ENCODE data around the gene PELI3. TPM values are rescaled to one million over a fixed set of nuclear protein-coding genes. Genes with fewer than 3 reads are reported as not detected.

Gene PELI3
- total RNA-seq, 2 experiments from 2014 or later, result 4.3 to 8.1 TPM

DNA sequence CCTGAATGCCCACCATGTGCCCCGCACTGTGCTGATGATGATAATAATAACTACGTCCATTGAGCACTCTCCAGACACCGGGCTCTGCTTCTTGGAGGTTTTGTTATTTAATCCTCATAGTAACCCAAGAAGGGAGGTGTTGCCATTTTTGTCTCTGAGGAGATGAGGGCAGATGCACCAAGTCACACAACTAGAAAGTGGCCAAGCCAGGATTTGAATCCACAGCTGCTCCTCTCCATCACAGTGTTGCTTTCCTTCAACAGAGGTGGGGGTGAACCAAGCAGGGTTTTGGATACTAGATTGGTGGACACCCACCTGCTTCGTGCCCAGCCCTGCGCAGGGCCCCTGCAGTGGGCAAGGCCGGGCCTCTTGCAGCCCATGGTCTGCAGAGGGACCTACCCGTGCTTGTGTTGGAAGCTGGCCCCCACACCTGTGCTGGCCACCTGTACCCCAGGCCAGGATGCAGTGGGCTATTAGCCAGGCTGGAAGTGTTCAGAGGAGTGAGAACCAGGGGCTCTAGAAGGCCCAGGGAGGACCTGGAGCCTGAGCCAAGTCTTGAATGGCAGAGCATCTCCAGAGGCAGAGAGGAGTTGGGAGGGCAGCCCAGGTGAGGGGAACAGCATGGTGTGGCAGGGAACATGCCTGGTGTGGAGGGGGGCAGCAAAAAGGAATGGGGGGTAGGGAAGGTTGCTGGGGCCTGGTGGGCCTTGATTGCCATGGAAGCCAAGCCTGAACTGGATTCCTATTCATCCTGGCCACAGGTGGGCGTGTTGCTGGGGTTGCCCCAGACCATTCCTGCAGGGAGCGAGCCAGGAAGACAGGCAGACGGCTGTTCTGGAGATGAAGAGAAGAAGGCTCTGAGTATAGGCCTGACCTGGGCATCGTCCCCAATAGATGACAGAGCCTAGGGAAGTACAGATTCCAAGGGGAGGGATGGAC is 10.8 kb downstream of the PELI3 start:
- Histone ChIP-seq H3K9me3 (ENCODE audit: low read length) (no peaks in the 10 kb centered on the region), H3K4me2 (ENCODE audit: low read length) (no peak overlapping the region), H2AFZ (ENCODE audit: low read length) (no peak overlapping the region), H4K20me1 (ENCODE audit: insufficient read depth, low read length) (no peaks in the 10 kb centered on the region), H3K4me1 (ENCODE audit: insufficient read depth, low read length, poor library complexity, severe bottlenecking) (peaks cover 11% of the 10 kb centered on the region), H3K79me2 (ENCODE audit: insufficient read depth, low read depth, low read length) (peaks cover 5% of the 10 kb centered on the region; the same call in 1 of the 2 replicates), H3K36me3 (ENCODE audit: insufficient read depth, low read length) (peaks cover 3% of the 10 kb centered on the region), H3K9me2 (ENCODE audit: insufficient read depth, low read length) (no peaks in the 10 kb centered on the region), H3K27ac (ENCODE audit: low read depth, low read length, poor library complexity, severe bottlenecking) (no peak overlapping the region), H3K4me3 (ENCODE audit: low read depth, low read length, poor library complexity, severe bottlenecking) (no peak overlapping the region)
- DNase-seq (ENCODE audit: low spot score), result no peak
- POLR2A ChIA-PET, result no interaction called here
- BruUV-seq (replicated peaks), result no TSS peak
- CTCF ChIA-PET (ENCODE audit: unreplicated experiment), result interaction anchor here (1.4 kb wide), 1 partner anchor 39 kb away, joined by 3 read pairs; the partner anchor contains the start of gene MRPL11
- no peak for TF ChIP-seq EZH2phosphoT487 (IDR thresholded peaks at IDR 0.05; ENCODE audit: borderline replicate concordance, low read depth, low read length)
- TF ChIP-seq, protein P1, sequence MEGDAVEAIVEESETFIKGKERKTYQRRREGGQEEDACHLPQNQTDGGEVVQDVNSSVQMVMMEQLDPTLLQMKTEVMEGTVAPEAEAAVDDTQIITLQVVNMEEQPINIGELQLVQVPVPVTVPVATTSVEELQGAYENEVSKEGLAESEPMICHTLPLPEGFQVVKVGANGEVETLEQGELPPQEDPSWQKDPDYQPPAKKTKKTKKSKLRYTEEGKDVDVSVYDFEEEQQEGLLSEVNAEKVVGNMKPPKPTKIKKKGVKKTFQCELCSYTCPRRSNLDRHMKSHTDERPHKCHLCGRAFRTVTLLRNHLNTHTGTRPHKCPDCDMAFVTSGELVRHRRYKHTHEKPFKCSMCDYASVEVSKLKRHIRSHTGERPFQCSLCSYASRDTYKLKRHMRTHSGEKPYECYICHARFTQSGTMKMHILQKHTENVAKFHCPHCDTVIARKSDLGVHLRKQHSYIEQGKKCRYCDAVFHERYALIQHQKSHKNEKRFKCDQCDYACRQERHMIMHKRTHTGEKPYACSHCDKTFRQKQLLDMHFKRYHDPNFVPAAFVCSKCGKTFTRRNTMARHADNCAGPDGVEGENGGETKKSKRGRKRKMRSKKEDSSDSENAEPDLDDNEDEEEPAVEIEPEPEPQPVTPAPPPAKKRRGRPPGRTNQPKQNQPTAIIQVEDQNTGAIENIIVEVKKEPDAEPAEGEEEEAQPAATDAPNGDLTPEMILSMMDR (conservative IDR thresholded peaks at IDR 0.05; ENCODE audit: low read length), result no peak
- intact Hi-C loops (cut with micrococcal nuclease; ENCODE audit: unreplicated experiment), result no loop called here

DNA sequence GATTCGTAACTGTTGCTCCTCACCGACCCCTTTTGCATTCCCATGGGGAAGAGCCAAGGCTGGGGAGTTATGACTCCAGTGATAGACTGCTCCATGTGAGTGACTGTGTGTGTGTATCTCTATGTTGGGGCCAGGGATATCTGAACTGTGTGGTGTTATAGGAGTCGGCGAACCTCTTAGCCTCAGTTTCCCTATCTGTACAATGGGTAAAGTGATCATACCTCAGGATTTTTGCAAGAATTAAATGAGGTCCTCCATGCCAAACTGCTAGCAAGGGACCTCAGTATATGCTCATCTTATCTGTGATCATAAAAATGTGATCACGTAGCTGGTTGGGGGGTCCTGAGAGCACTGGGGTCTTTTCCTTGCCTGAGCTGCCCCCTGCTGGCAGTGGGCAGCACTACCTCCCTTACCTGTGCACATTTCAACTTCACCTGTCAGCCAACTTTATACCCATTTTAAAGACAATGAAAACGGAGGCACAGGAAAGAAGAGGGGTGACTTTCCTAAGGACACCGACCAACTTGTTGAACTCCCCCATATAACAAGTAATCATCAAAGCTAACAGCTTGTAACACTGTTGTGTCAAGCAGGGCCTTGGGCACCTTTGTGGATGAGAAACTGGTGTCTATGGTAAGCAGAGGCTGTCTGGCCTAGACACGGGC is 12.2 kb downstream of the PELI3 start:
- H3K27ac ChIP-seq (ENCODE audit: low read depth, low read length, poor library complexity, severe bottlenecking), result peak overlapping the region; percentile 47
- intact Hi-C loops (cut with micrococcal nuclease; ENCODE audit: unreplicated experiment), result loop anchor here (1.0 kb wide), 2 partner anchors 40 to 71 kb away; no protein-coding TSS in a partner anchor
- H3K36me3 ChIP-seq (ENCODE audit: insufficient read depth, low read length), result peaks cover 14% of the 10 kb centered on the region
- ChIA-PET CTCF (ENCODE audit: unreplicated experiment) (interaction anchor here (0.5 to 1.4 kb wide), 2 partner anchors 40 to 70 kb away, joined by 3 read pairs; partner anchors contain the start of gene MRPL11), POLR2A (no interaction called here)
- H3K79me2 ChIP-seq (ENCODE audit: insufficient read depth, low read depth, low read length), result peaks cover 5% of the 10 kb centered on the region; the same call in 1 of the 2 replicates
- H3K9me2 ChIP-seq (ENCODE audit: insufficient read depth, low read length), result no peaks in the 10 kb centered on the region
- H3K9me3 ChIP-seq (ENCODE audit: low read length), result no peaks in the 10 kb centered on the region
- no peak overlapping the region for H2AFZ ChIP-seq (ENCODE audit: low read length)
- peak overlapping the region; percentile 97 for H3K4me2 ChIP-seq (ENCODE audit: low read length)
- no TSS peak for BruUV-seq (replicated peaks)
- no peaks in the 10 kb centered on the region for H4K20me1 ChIP-seq (ENCODE audit: insufficient read depth, low read length)
- H3K4me3 ChIP-seq (ENCODE audit: low read depth, low read length, poor library complexity, severe bottlenecking), result peak overlapping the region; percentile 89
- peaks cover 11% of the 10 kb centered on the region for H3K4me1 ChIP-seq (ENCODE audit: insufficient read depth, low read length, poor library complexity, severe bottlenecking)
- DNase-seq (ENCODE audit: low spot score), result peak; percentile 71
- TF ChIP-seq, protein P1 (conservative IDR thresholded peaks at IDR 0.05; ENCODE audit: low read length), result peak; percentile 99
- no peak for TF ChIP-seq EZH2phosphoT487 (IDR thresholded peaks at IDR 0.05; ENCODE audit: borderline replicate concordance, low read depth, low read length)
